Smooth muscle cell of the coronary artery (primary cell): ENCODE data around the gene HMGXB4. TPM values are rescaled to one million over a fixed set of nuclear protein-coding genes. Genes with fewer than 3 reads are reported as not detected.

Experiments used
- total RNA-seq: library from RNA; depleted of rRNA; stranded (reverse); fragments of >200 nt; gene quantifications from 2 replicates; pipeline ENCODE4 v1.2.3, GENCODE V29; 2014; ENCODE audit warnings: low replicate concordance

Gene HMGXB4
- total RNA-seq: 10.8 and 12.2 TPM in 2 replicates

GRCh38 chr22:35257321-35258190, at the start of gene HMGXB4:
Gene HMGXB4 (plus strand): TSS chr22:35257493. CDS start chr22:35262391, 4,898 bp downstream.

GRCh38 chr22:35299673-35300499, 42.6 kb downstream of the HMGXB4 start, which contains the start of gene TOM1:
Gene TOM1 (plus strand): TSS chr22:35299894. CDS start chr22:35299929, 35 bp downstream.

Other genes starting within 250 kb of the HMGXB4 start
- not detected in 2 replicates for gene ISX, start 191.3 kb upstream of the HMGXB4 start, total RNA-seq
- 30.1 and 41.2 TPM in 2 replicates for gene TOM1, start 42.4 kb downstream of the HMGXB4 start, total RNA-seq
- gene HMOX1, start 123.6 kb downstream of the HMGXB4 start, total RNA-seq: 24.1 and 94.4 TPM in 2 replicates
- gene MCM5, start 142.6 kb downstream of the HMGXB4 start, total RNA-seq: 11.5 and 26.8 TPM in 2 replicates